Ishikawa (cell line): ENCODE results near the gene CPA3.

ENCODE experiments used
- CEBPB ChIP-seq: IDR thresholded peaks from 2 replicates; pipeline ENCODE4 v1.6.1; 2012
- EP300 ChIP-seq: IDR thresholded peaks from 2 replicates; pipeline ENCODE4 v1.6.1; 2012; ENCODE audit warnings: borderline replicate concordance
- ZBTB7A ChIP-seq: IDR thresholded peaks from 2 replicates; pipeline ENCODE4 v1.6.1; 2012; ENCODE audit warnings: low read depth

DNA sequence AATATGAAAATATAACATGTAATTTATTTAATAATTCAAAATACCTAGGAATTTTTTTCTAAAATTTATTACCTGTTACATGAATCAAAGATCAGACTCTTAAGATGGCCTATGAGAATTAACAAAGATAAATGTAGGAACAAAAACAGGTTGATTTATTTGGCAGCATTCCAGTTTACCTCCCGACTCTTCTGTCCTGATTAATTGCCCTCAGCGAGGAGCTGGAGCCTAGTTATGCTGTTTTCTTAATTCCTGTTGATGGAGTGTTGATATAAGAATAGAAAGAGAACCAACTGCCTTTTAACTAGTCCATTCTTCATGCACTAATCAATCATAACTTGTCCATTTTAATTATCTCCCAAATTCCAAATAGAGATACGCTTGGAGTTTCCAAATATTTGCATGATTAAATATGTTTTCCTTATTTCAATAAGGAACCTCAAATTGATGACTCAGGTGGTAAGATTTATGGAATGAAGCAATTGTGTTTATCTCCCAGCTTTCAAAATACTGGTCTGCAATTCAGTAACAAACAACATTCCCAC, 48.0 kb upstream of the CPA3 start:
- TF ChIP-seq CEBPB = no peak
- TF ChIP-seq ZBTB7A = no peak
- no peak for TF ChIP-seq EP300
